Measurements from ENCODE around the gene HNRNPM.
A peak's percentile ranks its signal among the peaks of the same experiment; 100 is the strongest.
"Not testable (repeated sequence)": the region's sequence is repeated elsewhere in the genome, so short reads cannot be mapped to it uniquely, and the experiment has no call there.

HNRNPM gene

GRCh38 chr19:8416796-8417195 lies 28.0 kb upstream of the HNRNPM start:
- no peak for DNase-seq (ENCODE audit: low read depth)
- H3K4me3 ChIP-seq (ENCODE audit: low read depth, low read length) = no peak overlapping the region
- TF ChIP-seq, protein P1, sequence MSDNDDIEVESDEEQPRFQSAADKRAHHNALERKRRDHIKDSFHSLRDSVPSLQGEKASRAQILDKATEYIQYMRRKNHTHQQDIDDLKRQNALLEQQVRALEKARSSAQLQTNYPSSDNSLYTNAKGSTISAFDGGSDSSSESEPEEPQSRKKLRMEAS (IDR thresholded peaks at IDR 0.05; ENCODE audit: low read depth, low read length) = no peak
- TF ChIP-seq POLR2A (IDR thresholded peaks at IDR 0.05; ENCODE audit: extremely low read depth, insufficient read length) (no peak), CTCF (IDR thresholded peaks at IDR 0.05; ENCODE audit: low read depth, low read length) (no peak), MYC (IDR thresholded peaks at IDR 0.05; ENCODE audit: low read depth, low read length) (no peak)

DNA sequence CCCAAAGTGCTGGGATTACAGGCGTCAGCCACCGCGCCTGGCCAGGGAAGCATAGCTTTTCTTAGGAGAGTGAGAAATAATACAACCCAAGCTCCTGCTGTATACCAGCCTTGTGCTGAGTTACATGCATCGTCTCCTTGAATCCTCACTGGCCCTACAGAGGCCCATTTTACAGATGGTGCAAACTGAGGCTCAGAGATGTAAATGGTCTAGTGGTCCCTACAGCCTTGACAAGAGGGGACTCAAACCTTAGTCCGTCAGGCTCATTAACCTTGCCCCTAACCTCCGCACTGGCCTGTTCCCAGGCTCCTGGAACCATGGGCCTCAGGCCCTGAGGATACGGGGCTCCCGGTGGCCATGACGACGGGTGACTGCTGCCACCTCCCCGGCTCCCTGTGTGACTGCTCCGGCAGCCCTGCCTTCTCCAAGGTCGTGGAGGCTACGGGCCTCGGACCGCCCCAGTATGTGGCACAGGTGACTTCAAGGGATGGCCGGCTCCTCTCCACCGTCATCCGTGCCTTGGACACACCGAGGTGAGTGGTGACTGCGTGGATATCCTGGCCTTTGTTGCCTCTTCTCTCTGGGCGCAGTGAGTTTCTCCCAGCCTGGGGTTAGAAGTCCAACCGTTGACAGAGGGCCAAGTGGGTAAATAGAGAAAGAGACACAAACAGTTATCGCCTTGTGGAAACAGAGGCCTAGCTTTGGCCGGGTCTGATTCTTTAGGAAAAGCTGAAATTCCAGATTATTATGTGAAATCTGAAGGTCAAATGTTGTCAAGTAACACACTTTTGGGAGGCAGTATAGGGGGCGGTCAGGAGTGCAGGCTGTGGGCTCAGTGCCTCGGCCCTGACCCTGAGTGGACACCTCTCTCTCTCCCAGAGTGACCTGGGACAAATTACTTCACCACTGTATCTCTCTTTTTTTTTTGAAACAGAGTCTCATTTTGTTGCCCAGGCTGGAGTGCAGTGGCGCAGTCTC lies 23.0 kb upstream of the HNRNPM start:
- TF ChIP-seq CTCF (IDR thresholded peaks at IDR 0.05; ENCODE audit: low read depth, low read length) (no peak), MYC (IDR thresholded peaks at IDR 0.05; ENCODE audit: low read depth, low read length) (no peak), POLR2A (IDR thresholded peaks at IDR 0.05; ENCODE audit: extremely low read depth, insufficient read length) (no peak)
- TF ChIP-seq, protein P1 (IDR thresholded peaks at IDR 0.05; ENCODE audit: low read depth, low read length) = no peak
- DNase-seq (ENCODE audit: low read depth) = no peak

GRCh38 chr19:8423817-8424223 lies 21.0 kb upstream of the HNRNPM start:
- TF ChIP-seq, protein P1 (IDR thresholded peaks at IDR 0.05; ENCODE audit: low read depth, low read length) = 0 out of 2 replicates have a peak, but pooled peaks have one; percentile 7
- no peak for TF ChIP-seq POLR2A (IDR thresholded peaks at IDR 0.05; ENCODE audit: extremely low read depth, insufficient read length)
- DNase-seq (ENCODE audit: low read depth) = peak; percentile 93
- H3K4me3 ChIP-seq (ENCODE audit: low read depth, low read length) = no peak overlapping the region

More for the DNA sequence above, 23.0 kb upstream of the HNRNPM start:
- H3K4me3 ChIP-seq (ENCODE audit: low read depth, low read length) = no peak overlapping the region

DNA sequence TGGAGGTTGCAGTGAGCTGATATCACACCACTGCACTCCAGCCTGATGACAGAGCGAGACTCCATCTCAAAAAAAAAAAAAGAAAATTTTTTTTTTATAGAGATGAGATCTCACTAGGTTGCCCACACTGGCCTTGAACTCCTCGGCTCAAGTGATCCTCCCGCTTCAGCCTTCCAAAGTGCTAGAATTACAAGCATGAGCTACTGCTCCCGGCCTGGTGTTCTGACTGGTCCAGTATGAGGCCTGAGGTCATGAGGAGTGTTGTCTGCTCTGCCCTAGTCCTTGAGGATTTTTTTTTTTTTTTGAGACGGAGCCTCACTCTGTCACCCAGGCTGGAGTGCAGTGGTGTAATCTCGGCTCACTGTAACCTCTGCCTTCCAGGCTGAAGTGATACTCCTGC lies 19.4 kb upstream of the HNRNPM start:
- H3K4me3 ChIP-seq (ENCODE audit: low read depth, low read length); DNase-seq (ENCODE audit: low read depth): not testable (repeated sequence)

DNA sequence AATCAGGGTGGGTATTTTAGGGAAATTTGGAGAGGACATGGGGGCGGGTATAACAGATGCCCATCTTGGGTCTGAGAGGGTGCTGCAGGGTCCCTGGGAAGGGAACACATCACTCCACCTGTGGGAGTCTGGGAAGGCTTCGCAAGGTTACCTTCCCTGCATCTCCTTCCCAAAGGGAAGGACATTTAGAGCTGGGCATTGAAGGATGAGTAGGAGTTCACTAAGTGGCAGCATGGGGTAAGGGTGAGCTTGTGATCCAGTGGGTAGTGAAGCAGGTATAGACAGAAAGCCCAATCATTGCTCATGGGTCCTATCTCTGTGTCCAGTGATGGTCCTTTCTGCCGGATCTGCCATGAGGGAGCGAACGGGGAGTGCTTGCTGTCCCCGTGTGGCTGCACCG lies 18.5 kb upstream of the HNRNPM start:
- TF ChIP-seq, protein P1 (IDR thresholded peaks at IDR 0.05; ENCODE audit: low read depth, low read length) = no peak
- TF ChIP-seq MYC (IDR thresholded peaks at IDR 0.05; ENCODE audit: low read depth, low read length) = no peak
- TF ChIP-seq POLR2A (IDR thresholded peaks at IDR 0.05; ENCODE audit: extremely low read depth, insufficient read length) = no peak
- TF ChIP-seq CTCF (IDR thresholded peaks at IDR 0.05; ENCODE audit: low read depth, low read length) = no peak
- no peak for DNase-seq (ENCODE audit: low read depth)
- H3K4me3 ChIP-seq (ENCODE audit: low read depth, low read length) = no peak overlapping the region

GRCh38 chr19:8429044-8429443 lies 15.7 kb upstream of the HNRNPM start:
- DNase-seq (ENCODE audit: low read depth) = no peak
- no peak overlapping the region for H3K4me3 ChIP-seq (ENCODE audit: low read depth, low read length)
- TF ChIP-seq CTCF (IDR thresholded peaks at IDR 0.05; ENCODE audit: low read depth, low read length) = no peak
- TF ChIP-seq, protein P1 (IDR thresholded peaks at IDR 0.05; ENCODE audit: low read depth, low read length) = no peak
- TF ChIP-seq POLR2A (IDR thresholded peaks at IDR 0.05; ENCODE audit: extremely low read depth, insufficient read length) = no peak
- TF ChIP-seq MYC (IDR thresholded peaks at IDR 0.05; ENCODE audit: low read depth, low read length) = no peak

Data from NB4 (cell line).